Hematopoietic multipotent progenitor cell (in vitro differentiated cells): ENCODE measurements around the gene DCDC1. TPM values are rescaled to one million over a fixed set of nuclear protein-coding genes. Genes with fewer than 3 reads are reported as not detected.

Experiments used
- DNase-seq, 3 donors: peaks; one replicate each; pipeline ENCODE4 v3.0.0-alpha.2; 2011 to 2015; ENCODE audit warnings: low read depth in 2 of 3, low spot score in 2 of 3
- total RNA-seq: library from RNA; depleted of rRNA; stranded (reverse); fragments of >200 nt; gene quantifications from one replicate; pipeline ENCODE4 v1.2.3, GENCODE V29; 2012

DCDC1 gene, protein sequence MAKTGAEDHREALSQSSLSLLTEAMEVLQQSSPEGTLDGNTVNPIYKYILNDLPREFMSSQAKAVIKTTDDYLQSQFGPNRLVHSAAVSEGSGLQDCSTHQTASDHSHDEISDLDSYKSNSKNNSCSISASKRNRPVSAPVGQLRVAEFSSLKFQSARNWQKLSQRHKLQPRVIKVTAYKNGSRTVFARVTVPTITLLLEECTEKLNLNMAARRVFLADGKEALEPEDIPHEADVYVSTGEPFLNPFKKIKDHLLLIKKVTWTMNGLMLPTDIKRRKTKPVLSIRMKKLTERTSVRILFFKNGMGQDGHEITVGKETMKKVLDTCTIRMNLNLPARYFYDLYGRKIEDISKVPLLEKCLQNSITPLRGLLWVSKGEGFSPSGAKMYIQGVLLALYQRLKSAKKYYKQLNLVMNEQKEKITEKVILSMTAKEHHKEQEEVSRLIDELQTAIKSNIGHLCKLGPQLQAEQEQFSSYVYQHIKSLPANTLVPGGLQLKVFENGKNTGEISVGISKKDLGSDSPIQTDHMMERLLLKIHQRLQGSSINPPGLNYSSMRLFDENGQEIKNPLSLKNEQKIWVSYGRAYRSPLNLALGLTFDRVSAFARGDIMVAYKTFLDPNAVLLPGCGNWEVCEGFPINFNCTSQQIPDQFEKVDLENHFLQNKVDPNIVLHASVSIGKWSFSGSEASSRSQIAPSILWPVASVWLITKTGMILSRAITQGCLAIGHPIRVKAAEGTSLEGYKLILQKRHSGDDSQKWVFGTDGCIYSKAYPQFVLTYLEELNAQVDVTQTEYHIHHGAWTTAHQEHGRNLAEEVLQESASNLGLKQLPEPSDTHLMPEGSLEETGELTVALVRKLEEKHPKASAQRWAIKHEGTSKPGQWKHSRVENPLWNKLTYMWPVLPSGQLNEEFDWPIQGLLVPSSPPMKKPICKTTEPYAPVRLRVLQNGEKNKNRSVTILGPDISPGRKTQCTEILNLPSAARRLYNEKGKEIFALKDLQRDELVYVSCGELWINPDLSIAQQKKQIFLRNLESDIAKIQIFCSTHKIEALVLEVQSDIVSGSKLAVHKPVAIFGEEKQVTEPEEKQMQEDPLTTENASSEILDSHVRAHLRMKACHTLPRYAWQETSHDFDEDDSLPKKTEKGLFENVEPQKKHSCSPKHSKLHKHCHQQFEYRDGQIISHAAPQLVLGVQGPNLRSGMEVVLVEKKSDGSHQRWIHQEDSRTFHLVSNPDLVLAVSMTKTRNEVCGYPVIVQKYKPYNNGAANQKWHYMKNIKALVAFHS (N-terminal part only)
- not detected for total RNA-seq

DNA sequence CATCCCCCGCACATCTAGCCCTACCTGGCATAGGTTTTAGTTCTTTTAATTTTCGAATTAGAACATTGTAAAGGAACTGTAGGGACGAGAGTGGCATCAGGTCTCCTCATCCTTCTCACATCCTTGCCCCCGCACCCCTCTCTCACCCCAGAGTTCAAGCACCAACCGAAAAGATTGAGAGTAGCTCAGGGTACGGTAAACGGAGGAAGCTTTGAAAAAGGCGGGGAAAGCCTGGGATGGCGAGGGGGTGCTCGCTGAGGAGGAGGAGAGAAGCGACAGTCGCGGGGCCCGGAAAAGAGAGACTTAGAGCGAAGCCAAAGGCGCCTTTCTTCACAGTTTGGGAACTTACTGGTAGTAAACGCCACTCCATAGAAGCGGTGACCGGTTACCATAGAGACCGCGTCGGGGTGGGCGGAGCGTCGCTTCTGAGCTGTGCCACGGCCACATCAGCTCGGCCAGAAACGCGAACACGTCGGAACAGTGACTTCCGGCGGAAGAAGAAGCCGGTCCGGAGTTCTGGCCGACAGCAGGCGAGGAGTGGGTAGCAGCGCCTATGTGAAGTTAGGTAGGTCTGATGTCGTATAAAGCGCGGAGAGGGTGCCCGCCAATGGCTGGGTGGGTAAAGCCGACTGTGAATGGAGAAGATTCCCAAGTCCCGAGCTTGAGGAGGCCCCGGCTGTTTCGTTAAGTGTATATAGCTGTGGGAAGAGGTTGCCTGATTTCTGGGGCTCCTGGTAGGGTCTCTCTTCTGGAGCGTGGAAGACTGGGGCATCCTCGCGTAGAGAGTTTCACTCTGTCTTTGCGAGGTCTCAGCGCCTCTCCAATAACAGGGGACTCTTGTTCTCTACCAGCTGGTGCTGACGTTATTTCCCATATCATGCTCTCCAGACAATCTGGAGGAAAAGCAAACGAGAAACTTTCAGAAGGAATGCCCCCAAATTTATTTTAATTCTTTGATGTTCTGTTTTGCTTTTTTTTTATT, at the start of gene DCDC1, which contains the start of gene DNAJC24:
DCDC1 (minus strand) TSS at position 392 of the 982 bp plus-strand sequence. CDS start 41,459 bp downstream, outside the sequence.
DNAJC24 (plus strand) TSS at position 513 of the 982 bp plus-strand sequence. CDS start 889 bp downstream, outside the sequence.
- DNase-seq, result peak; percentile 84 to 96 (median 94)

DNA sequence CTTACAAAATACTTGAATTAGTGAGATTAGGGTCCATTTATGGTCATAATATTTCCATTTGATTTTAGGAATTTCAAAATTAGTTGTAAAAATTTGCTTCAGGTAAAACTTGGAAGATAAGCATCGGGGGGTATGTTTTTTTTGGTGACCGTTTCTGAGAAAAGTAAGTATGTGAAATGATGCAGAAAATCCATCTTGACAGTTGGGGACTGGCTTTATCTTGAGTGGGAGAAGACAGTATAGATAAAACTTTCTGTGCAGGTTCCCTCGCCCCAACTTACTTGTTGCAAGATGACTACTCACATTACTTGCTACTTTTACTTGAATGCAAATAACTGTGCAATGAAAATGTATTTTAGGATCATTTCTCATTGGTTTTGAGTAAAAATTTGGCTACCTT, 49.6 kb upstream of the DCDC1 start:
- no peak for DNase-seq

DNA sequence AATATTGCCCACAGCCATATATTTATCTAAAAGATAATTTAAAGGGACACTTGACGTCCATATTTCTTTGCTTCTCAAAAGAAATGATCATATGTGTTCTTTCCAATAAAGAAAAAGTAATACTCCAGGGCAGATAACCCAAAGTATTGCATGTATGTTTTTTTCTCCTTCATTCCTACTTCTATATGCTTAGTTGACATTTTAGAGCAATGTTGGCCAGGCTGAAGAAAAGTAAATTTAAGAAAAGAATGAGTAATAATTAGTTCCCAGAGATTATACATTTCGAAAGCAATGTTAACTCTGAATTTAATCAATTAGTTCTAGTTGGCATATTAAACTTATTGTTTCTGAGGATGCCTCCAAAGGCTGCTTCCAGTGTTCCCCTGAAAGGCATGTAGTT, 48.3 kb upstream of the DCDC1 start:
- DNase-seq, result no peak

DNA sequence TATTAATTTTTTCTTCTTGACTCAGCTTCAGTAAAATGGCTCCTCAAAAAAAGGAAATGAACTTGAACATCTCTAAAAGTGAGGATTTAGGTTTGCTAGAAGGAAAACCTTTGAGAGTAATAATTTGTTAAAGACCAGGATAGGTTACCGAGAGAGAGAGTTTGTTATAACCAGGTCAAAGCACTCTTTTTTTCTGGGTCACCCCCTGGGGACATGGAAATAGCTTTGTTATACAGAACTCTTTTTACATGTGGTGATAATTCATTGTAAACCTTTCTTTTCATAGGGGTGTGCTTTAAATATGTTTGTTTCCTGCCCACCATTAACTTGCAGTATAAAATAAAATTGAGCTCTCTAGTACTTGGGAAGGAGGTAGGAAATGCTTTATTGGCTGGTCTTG, 47.8 kb upstream of the DCDC1 start:
- no peak for DNase-seq

DNA sequence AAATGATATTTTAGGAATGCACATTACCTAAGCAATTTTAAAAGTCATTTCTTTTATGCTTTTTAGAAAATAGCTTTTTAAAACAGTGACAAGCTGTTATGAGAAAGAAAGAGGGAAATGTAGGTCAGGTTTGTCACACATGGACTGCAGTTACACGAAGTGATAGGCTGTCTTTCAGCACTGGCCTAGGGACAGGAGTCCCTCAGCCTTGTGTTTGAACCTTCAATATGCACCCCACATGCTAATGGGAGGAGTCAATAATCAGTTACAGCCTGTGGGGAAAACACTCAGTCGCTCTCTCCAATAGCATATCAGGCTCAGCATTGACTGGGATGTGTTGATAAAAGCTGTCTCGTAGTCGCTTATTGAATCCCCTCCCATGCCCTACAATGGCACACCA, 45.9 kb upstream of the DCDC1 start:
- no peak for DNase-seq

DNA sequence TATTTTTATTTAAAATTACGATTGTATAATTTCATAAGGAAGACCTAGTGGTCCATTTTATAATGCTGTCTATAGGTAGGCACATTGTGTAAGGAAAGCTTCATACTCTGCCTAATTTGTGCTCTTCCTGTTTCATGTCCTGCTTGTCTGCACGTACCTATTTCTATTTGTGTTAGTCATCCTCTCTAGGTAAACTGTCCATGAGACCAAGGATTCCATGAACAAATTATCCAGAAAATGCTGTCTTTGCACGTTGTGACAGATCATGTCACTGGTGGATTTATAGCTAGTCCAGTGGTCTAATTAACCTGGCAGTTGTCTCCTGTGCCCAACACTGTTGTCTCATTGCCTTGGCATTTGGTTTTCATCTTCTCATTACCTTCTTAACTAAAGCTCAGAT, 44.8 kb upstream of the DCDC1 start:
- no peak for DNase-seq

DNA sequence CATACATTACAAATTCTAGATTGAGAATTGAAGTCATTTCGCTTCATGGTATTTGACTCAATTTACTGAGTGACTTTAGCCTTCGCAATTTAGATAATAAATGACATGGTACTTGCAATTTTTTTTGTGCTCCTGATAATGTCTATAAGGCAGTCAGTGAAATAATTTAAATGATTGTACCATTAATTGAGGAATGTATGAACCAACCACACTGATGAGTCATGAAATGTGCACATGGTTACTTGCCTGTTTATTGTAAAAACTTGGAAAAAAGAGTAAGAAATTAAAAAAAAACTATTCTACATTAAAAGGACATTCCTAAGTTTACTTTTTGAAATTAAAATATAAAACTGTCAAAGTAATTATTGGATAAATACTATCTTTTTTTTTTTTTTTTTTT, 43.4 kb upstream of the DCDC1 start:
- no peak for DNase-seq

DNA sequence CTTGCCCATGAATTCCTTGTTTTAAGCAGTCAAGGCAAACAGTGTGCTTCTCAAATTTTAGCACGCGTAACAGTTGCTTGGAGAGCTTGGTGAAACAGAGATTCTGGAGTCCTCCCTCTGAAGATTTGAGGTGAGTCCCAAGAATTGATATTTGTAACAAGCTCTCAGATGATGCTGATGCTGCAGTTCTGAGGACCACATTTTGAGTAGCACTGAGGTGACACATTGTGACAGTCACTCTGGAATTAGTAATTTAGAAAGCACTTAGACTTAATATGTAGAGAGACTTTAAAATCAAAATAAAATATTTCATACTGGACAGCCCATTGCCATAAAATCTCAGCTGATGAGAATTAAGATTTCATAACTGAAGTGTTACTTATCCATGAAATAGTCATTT, 38.7 kb upstream of the DCDC1 start:
- no peak for DNase-seq

DNA sequence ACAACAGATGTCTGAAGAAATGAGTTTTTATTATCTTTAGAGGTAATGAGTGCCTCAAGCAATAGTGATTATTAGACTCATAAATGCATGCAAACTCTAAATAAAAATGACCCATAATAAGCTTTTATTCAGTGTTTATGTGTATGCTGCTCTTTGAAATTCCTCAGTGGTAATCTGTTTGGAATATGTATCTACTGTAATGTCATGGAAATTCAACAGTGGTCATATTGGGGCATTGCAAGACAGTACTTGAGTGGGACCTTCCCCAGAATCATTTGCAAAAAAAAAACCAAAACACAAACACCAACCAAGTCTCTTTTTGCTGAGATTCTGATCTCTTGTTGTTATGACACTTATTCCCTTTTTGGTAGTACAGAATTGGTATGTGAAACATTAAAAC, 35.1 kb upstream of the DCDC1 start:
- DNase-seq, result no peak

DNA sequence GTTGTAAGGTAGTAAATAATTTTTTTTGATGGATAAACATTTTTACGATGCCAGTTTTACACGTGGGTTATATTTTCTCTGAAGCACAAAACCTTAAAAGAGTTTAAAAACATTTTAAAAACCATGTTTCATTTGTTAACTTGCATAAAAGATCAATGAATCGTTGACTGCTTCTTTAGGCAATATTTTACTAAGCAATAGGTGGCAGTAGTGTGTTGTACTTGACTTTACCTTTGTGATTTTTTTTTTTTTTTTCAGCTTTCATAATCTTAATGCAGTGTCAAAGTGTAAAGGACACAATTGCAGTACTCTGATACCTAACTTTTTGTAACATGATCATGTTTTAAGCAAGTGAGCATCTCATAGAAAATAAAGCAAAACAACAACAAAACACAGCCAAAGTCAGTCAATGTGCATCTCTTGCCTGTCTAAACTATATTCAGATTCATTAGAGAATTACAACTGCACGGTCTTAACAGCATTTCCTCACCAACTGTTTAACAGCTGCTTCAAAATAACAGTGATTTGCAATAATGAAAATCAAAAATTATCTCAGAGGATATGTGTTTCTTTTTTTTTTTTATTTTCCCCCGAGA, 27.8 kb upstream of the DCDC1 start:
- DNase-seq, result peak in 2 of 3 donors; percentile 5 to 45

DNA sequence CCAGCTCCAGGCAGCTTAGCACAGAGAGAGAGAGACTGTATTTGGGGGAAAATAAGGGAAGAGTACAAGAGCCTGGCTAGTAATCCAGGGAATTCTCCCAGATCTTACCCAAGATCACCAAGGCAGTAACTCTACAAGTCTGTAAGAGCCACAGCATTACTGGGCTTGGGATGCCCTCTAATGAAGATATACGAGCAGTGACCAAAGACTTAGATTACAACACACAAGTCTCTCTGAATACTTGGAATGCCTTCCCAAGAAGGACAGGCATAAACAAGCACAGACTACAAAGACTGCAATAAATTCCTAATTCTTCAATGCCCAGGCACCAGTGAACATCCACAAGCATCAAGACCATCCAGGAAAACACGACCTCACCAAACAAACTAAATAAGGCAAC, 17.8 kb upstream of the DCDC1 start:
- no peak for DNase-seq

DNA sequence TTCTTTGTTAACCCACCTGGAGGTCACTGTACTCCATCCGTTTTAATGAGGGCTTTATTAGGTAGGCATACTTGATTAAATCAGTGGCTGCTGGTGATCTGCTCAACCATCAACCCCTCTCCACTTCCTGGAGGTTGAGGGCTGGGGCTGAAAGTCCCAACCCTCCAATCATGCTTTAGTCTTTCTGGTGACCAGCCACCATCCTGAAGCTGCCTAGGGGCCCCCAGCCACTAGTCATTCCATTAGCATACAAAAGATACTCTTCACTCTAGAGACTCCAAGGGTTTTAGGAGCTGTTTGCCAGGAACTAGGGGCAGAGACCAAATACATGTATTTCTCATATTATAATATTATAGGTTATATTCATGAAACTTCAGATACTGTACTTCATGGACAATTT, 13.6 kb upstream of the DCDC1 start:
- no peak for DNase-seq

DNA sequence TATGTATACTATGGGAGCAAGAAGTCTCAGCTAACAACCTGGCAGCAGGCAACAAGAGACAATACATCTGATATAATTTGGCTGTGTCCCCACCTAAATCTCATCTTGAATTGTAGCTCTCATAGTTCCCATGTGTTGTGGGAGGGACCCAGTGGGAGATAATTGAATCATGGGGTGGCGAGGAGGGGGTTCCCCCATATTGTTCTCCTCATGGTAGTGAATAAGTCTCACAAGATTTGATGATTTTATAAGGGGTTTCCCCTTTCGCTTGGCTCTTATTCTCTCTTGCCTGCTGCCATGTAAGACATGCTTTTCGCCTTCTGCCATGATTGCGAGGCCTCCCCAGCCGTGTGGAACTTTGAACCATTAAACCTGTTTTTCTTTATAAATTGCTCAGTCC, 6.3 kb upstream of the DCDC1 start:
- no peak for DNase-seq

DNA sequence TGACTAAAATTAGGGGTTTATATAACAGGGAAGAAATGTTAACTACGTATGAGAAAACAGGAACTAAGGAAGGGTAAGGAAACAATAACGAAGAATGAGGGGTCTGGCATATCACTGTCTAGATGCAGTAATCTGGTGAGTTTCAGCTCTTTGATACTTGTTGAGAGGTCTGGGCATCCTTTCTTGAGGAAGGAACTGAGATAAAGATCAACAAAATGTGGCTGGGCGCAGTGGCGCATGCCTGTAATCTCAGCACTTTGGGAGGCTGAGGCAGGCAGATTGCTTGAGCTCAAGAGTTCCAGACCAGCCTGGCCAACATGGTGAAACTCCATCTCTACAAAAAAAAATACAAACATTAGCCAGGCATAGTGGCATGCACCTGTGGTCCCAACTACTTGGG, 2.7 kb downstream of the DCDC1 start:
- DNase-seq, result peak in 1 of 3 donors; percentile 55

DNA sequence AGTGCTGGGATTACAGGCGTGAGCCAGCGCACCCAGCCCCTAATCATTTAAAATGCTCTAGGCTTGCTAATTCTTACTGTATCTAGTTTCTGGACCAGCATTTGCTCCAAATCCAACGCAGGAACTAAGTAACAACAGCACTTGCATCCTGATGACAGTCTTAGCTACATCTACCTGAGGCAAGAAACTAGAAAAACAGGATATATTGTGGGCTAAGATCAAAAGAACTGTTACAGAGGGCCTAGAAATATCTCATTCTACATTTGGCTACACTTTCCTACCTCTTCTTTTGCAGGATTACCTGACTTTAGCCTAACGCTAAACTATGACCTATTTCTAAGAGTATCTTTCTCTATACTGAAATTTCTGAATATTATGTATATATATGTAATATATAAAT, 7.8 kb downstream of the DCDC1 start:
- DNase-seq, result no peak

DNA sequence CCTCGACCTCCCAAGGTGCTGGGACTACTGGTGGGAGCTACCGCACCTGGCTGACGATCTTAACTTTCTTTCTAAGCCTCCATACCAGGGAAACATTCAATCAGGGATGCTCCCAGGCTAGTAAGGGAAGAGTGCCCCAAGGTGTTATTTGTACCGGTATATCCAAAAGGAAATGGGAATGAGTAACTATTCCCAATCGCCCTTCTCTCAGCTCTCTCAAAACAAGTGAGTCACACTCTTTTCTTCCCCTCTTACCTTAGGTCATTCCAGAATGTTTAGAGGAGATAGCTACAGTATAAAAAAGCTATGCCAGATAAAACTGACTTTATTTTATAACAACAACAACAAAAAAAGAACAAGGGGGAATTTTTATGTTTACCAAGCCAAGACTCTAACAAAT, 13.7 kb downstream of the DCDC1 start:
- no peak for DNase-seq

DNA sequence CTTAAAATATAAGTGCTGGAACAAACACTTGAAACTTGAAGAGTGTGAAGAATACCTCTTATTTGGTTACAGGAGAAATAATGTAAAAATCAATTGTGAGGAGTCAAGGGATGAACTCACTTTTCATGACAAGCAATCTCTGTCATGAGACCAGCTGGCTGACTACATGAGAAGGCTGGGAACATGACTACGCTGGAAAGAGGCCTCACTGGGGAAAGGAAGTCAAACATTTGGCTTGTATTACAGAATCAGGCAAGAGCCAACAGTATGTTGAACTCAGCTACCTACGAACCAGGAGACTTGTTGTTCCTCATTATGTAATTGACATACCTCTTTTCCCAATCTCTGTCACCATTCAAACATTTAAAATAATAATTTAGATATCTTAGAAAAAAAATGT, 14.4 kb downstream of the DCDC1 start:
- no peak for DNase-seq

DNA sequence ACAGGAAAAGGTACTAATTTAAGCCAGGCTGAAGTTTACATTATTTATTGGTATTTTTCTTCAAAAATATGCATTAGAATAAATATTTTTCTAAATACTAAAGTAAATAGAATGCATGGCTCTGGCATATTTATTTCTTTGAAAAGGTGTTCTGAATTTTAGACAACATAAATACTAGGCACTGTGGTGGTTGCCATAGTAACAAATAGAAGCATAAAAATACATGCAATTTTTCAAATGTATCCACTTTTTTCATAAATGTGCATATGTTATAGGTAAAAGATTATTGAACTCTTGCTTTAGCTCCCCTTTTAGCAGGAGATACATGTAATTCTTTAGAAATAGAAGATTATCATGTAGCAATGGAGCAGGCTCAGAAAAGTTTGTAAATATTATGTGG, 18.4 kb downstream of the DCDC1 start:
- no peak for DNase-seq

DNA sequence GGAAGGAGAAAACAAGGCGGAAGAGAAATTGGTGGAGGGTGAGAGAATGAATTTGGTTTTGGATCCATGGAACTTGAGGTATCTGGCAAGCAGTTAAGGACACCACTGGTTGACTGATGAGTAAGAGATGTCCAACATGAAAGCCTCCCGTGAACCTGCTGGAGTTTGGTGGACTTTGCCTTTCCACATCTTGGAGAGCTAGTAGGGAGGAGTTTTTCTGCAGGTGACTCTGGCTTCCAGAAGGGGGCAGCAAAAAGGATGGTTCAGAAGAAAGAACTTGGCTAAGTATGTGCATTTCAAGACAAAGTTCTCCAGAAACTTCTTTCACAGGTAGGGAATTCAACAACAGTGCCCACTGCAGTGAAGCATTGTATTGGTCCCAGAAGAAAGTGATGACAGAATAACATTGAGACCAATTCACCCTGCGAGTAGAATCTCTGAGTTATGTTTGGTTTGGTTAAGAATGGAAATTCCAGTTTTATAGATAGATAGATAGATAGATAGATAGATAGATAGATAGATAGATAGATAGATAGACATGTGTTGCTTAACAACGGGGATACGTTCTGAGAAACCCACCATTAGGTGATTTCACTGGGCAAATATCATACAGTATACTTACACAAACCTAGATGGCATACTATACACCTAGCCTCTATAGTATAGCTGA, 28.5 kb downstream of the DCDC1 start:
- DNase-seq, result peak in 2 of 3 donors; percentile 14 to 18
